ENCODE results near the gene PRDM2.

Gene PRDM2

GRCh38 chr1:13832536-13832935, 132.5 kb downstream of the PRDM2 start:
- TF ChIP-seq CTCF (conservative IDR thresholded peaks at IDR 0.05) (no peak), ZFX (IDR thresholded peaks at IDR 0.05) (no peak)
- H3K27ac ChIP-seq: no peak overlapping the region

DNA sequence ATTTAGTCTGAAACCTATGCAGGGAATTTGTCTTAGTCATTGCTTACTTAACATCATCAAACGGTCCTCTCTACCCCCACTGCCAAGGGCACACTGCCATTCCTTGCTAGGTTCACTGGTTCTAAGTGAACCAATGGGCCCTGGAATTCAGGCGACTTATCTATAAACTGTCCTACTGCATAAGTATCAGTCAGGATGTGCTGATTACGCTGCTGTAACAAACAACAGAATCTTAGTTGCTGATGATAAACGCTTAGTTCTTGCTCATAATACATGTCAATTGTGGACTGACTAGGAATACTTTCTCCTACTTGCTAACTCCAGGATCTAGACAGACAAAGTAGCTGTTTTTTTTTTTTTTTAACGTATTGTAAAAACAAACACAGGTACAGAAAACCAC, 136.1 kb downstream of the PRDM2 start:
- no peak overlapping the region for H3K27ac ChIP-seq
- no peak for TF ChIP-seq ZFX (IDR thresholded peaks at IDR 0.05)
- TF ChIP-seq CTCF (conservative IDR thresholded peaks at IDR 0.05): no peak

DNA sequence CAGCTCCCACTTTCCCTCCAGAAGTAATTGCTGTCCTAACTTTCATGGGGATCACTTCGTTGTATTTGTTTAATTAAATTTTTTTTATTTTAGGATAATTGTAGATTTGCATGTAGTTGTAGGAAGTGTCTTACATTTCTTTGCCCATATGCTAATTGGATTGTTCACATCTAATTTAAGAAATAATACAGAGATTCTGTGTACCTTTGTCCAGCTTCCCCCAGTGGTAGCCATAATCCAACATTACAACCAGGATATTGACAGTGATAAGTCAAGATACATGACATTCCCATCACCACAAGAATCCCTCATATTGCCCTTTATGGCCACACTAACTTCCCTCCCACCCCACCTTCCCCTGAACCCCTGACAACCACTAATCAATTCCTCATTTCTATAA, 136.6 kb downstream of the PRDM2 start:
- TF ChIP-seq CTCF (conservative IDR thresholded peaks at IDR 0.05) (no peak), ZFX (IDR thresholded peaks at IDR 0.05) (no peak)
- no peak overlapping the region for H3K27ac ChIP-seq

DNA sequence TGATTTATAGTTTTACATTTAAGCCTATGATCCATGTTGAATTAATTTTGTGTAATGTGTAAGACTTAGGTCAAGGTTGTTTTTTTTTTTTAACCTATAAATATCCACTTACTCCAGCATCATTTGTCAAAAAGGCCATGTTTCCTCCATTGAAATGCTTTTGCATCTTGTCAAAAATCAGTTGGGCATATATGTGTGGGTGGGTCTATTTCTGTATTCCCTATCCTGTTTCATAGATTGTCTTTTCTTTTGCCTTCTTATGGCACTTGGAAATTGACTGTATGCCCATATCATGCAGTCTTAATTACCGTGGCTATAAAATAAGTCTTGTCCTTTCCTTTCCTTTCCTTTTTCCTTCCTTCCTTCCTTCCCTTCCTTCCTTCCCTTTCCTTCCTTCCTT, 138.2 kb downstream of the PRDM2 start:
- H3K27ac ChIP-seq: no peak overlapping the region
- TF ChIP-seq CTCF (conservative IDR thresholded peaks at IDR 0.05) (no peak), ZFX (IDR thresholded peaks at IDR 0.05) (no peak)

DNA sequence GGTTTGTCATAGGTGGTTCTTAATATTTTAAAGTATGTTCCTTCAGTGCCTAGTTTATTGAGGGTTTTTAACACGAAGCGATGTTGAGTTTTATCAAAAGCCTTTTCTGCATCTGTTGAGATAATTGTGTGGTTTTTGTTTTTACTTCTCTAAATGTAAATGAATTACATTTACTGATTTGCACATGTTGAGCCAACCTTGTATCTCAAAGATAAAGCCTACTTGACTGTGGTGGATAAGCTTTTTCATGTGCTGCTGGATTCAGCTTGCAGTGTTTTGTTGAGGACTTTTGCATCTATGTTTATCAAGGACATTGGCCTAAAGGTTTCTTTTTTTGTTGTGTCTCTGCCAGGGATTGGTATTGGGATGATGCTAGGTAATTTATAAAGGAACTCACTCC, 142.5 kb downstream of the PRDM2 start:
- no peak overlapping the region for H3K27ac ChIP-seq
- no peak for TF ChIP-seq CTCF (conservative IDR thresholded peaks at IDR 0.05)
- TF ChIP-seq ZFX (IDR thresholded peaks at IDR 0.05): no peak

DNA sequence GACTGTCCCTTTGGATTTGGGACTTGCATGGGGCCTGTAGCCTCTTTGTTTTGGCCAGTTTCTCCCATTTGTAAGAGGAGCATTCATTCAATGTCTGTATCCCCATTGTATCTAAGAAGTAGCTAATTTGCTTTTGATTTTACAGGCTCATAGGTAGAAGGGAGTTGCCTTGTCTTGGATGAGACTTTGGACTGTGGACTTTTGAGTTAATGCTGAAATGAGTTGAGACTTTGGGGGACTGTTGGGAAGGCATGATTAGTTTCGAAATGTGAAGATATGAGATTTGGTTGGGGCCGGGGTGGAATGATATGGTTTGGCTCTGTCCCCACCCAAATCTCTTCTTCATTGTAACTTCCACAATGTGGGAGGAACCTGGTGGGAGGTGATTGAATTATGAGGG, 151.7 kb downstream of the PRDM2 start:
- H3K27ac ChIP-seq: no peak overlapping the region
- TF ChIP-seq ZFX (IDR thresholded peaks at IDR 0.05) (no peak), CTCF (conservative IDR thresholded peaks at IDR 0.05) (no peak)

DNA sequence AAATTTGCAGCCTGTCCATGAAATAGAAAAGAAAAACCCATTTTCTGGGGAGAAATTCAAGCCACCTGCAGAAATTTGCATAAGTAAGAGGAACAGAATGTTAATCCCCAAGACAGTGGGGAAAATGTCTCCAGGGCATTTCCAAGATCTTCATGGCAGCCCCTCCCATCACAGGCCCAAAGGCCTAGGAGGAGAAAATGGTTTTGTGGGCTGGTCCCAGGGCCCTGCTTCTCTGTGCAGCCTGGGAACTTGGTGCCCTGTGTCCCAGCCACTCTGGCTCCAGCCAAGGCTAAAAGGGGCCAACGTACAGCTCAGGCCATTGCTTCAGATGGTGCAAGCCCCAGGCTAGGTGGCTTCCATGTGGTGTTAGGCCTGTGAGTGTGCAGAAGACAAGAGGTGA, 155.6 kb downstream of the PRDM2 start:
- TF ChIP-seq ZFX (IDR thresholded peaks at IDR 0.05) (no peak), CTCF (conservative IDR thresholded peaks at IDR 0.05) (no peak)
- no peak overlapping the region for H3K27ac ChIP-seq

Measured in C4-2B (cell line).